Fibroblast of mammary gland (primary cell): ENCODE data around the gene FAT1.
A peak's percentile ranks its signal among the peaks of the same experiment; 100 is the strongest.

Experiments used
- DNase-seq: peaks from one replicate; pipeline ENCODE4 v3.0.0-alpha.2; 2010; ENCODE audit warnings: low read depth
- H3K4me3 ChIP-seq: 2 replicates; pipeline ENCODE4 v1.5.1; 2011; ENCODE audit warnings: low read depth, mild to moderate bottlenecking, low read length, moderate library complexity; ENCODE audit not compliant: control insufficient read depth
- CTCF ChIP-seq: conservative IDR thresholded peaks from 2 replicates; pipeline ENCODE4 v1.5.1; 2011; ENCODE audit warnings: low read depth, low read length, inconsistent platforms; ENCODE audit not compliant: control insufficient read depth, insufficient read depth

Gene FAT1

GRCh38 chr4:186554539-186554913 lies 169.1 kb downstream of the FAT1 start:
- H3K4me3 ChIP-seq = no peak overlapping the region
- no peak for TF ChIP-seq CTCF
- DNase-seq = peak; percentile 17

- no peak for TF ChIP-seq CTCF
Observed at GRCh38 chr4:186553717-186554116, 169.9 kb downstream of the FAT1 start.

GRCh38 chr4:186551849-186552248 lies 171.8 kb downstream of the FAT1 start:
- TF ChIP-seq CTCF = no peak
- no peak overlapping the region for H3K4me3 ChIP-seq
- no peak for DNase-seq

More at GRCh38 chr4:186553717-186554116, 169.9 kb downstream of the FAT1 start:
- no peak overlapping the region for H3K4me3 ChIP-seq
- no peak for DNase-seq

- no peak for DNase-seq
- H3K4me3 ChIP-seq = no peak overlapping the region
- TF ChIP-seq CTCF = no peak
Observed at GRCh38 chr4:186545436-186545835, 178.2 kb downstream of the FAT1 start.

GRCh38 chr4:186543206-186543605 lies 180.4 kb downstream of the FAT1 start:
- DNase-seq = no peak
- no peak for TF ChIP-seq CTCF
- no peak overlapping the region for H3K4me3 ChIP-seq

GRCh38 chr4:186541801-186542200 lies 181.9 kb downstream of the FAT1 start:
- DNase-seq = no peak
- no peak overlapping the region for H3K4me3 ChIP-seq
- no peak for TF ChIP-seq CTCF

- no peak overlapping the region for H3K4me3 ChIP-seq
- TF ChIP-seq CTCF = no peak
Observed at GRCh38 chr4:186537843-186538521, 185.7 kb downstream of the FAT1 start.

More at GRCh38 chr4:186537843-186538521, 185.7 kb downstream of the FAT1 start:
- DNase-seq = no peak
